Amniotic stem cell (primary cell): ENCODE data around the gene PKMYT1.

Source experiments
- DNase-seq: peaks from one replicate; lab custom pipeline; 2025; lab: John Stamatoyannopoulos, UW

PKMYT1 gene

DNA sequence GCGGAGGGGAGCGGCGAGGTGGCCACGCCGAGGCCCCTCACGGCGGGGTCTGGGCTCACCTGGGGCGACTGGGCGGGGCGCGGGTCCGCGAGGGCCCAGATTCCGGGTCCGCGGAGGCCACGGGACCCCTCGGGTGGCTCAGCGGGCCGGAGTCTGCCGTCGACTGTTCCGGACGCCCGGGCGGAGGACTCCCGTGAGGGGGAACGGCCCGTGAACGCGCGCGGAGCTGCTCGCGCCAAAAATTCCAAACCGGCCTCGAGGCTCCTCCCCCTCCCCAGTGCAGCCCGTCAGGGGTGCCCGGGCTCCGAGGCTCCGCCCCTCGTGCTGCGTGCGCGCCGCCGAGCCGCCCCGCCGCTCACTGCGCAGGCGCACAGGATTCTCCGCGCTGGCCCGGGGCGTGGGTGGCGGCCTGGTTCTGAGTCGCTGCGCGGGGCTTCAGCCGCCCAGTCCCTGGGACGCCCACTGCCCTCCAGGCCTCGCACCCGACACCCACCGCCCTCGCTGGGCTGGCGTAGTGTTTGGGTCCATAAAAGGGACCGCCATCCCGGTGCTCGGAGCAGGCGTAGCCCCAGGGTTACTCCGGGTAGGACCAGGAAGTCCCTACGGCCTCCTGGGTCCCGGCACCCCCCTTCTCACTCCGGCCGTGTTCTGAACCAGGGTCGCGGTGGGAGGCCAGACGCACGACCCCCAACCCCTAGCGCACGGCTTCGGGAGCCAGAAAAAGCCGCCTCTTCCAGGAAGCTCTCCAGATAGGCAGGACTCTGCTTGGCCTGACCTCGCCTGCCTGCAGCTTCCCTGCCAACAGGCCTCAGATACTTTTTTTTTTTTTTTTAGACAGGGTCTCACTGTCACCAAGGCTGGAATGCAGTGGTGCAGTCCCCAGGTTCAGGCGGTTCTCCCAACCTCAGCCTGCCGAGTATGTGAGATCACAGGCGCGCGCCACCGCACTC lies at the start of gene PKMYT1:
TSS of gene PKMYT1 (minus strand) at position 220 of the 950 bp plus-strand sequence. CDS start 789 bp downstream, outside the sequence.
- peak; percentile 80 for DNase-seq

DNA sequence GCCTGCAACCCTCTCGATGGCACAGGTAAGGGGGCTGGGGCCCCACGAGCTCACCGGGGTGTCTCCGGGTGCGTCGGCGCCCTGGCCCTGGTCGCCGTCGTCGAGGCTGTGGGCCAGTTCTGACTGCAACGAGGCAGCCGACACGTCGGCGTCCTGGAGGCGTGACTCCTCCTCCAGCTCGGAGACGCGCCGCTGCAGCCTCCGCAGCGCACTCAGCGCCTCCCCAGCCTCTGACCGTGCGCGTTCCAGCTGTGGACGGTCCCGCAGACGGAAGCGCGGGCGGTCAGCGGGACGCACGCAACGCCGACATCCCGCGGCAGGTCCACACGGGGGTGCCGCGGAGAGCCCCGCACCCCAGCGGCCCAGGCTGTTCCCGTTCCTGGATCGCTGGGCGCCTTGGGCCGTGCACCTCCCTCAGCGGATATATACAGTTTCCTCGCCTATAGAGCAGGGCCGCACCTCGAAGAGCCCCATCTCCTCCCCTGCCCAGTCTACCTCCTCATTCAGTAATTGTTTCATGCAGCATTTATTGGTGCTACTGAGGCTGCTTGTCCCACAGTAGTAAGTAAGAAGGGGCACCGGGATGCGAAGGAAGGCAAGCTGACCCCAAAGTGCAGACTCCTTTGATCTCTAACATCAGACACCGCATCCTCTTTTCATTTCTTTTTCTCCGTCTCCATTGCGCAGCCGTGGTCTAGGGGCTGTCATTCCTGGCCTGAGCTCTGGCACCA lies 49.4 kb upstream of the PKMYT1 start:
- no peak for DNase-seq

DNA sequence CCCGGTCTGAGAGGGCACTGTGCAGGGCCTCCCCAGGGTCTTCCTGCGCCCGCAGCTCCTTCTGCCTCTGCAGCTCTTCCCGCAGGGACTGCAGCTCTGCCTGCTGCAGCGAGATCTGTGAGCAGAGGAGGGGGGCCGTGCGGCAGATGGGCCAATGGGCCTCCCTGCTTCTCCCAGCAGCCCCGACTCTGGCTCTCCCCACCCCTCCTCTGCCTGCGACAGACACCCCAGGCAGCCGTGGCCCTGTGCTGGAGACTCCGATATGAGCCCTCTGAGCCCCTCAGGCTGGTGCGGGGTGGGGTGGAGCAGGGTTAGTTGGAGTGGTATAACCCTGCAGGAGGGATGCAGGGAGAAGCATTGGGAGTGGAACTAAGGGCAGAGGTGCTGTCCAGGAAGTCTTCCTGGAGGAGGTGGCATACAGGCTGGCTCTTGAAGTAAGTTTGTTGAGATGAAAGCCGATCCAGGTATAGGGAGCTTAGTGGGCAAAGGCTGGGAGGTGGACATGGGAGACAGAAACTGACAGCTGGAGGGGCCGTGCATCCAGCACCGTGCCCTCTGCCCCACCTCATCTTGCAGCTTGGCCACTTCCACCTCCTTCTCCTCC lies 48.6 kb upstream of the PKMYT1 start:
- no peak for DNase-seq

DNA sequence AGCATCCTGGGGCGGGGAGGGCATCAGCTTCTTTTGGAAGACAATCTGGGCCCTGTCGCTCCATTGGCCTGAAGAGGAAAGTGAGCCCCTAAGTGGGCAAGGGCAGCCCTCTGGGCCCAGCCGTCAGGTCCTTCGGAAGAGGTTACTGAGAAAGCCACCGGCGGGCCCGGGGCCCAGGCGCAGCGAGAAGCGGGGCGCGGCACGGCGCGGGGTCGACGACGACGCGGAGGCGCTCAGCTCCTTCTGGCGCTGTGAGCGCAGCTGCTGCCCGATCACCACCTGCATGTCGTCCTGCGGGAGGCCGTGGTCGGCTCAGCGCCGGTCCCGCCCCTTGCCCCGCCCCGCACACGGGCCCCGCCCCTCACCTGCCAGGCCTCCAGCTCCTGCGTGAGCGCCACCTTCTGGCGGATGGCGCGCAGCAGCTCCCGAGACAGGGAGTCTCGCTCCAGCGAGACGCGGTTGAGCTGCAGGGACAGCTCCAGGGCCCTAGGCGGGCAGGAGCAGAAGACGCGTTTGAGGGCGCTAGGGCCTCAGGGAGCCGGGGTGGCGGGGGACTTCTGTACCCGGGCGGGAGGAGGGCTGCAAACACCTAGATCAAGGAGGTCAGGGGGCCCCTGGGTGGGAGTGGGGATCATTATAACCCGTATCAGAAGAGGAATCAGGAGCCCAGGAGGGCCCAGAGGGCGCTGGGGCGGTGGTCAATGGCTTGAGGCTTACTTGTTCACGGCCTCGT lies 47.9 kb upstream of the PKMYT1 start:
- DNase-seq, result no peak

DNA sequence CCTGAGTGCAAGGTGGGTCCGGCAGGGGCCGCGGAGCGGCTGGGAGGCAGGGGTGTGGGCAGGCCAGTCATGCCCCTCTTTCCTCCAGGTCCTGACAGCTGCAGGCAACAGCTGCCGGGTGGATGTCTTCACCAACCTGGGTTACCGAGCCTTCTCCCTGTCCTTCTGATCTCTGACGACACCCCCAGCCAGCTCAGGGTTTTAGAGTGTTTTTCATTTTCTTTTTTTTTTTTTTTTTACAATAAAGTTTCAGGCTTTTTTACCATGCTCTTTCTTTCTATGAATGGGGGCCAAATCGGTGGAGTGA lies 47.2 kb upstream of the PKMYT1 start:
- DNase-seq, result no peak

DNA sequence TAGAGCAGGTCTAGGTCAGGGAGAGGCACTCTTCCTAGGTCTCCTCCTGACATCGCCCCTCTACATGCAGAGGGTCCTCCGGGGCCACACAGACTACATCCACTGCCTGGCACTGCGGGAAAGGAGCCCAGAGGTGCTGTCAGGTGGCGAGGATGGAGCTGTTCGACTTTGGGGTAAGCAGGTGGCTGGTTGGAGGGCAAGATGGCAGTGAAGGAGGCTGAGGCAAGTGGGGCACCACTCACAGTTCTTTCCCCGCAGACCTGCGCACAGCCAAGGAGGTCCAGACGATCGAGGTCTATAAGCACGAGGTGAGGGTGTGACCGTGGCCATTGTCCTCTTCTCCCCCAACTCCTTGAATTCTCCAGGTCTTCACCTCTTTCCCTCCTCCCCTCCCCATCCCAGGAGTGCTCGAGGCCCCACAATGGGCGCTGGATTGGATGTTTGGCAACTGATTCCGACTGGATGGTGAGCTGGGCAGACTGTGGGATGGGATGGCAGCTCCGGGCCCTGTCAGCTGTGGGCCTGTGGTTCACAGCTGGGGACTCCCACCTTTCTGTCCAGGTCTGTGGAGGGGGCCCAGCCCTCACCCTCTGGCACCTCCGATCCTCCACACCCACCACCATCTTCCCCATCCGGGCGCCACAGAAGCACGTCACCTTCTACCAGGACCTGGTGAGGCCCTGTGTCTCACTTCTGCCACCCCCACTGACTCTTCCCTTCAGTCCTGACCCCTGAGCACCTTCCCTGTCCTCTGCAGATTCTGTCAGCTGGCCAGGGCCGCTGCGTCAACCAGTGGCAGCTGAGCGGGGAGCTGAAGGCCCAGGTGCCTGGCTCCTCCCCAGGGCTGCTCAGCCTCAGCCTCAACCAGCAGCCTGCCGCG lies 46.6 kb upstream of the PKMYT1 start:
- DNase-seq, result no peak

DNA sequence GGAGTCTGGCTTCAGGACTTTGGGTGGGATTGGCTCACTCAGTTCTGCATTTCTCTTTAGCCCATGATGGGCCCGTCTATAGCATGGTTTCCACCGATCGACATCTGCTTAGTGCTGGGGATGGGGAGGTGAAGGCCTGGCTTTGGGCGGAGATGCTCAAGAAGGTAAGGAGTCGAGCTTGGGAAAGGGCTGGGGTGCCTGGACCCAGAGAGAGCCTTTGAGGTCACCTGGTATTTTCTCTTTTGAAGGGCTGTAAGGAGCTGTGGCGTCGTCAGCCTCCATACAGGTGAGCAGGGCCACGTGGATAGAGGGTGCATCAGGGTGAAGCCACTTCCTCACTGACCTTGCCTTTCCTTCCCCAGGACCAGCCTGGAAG lies 45.7 kb upstream of the PKMYT1 start:
- DNase-seq, result no peak

DNA sequence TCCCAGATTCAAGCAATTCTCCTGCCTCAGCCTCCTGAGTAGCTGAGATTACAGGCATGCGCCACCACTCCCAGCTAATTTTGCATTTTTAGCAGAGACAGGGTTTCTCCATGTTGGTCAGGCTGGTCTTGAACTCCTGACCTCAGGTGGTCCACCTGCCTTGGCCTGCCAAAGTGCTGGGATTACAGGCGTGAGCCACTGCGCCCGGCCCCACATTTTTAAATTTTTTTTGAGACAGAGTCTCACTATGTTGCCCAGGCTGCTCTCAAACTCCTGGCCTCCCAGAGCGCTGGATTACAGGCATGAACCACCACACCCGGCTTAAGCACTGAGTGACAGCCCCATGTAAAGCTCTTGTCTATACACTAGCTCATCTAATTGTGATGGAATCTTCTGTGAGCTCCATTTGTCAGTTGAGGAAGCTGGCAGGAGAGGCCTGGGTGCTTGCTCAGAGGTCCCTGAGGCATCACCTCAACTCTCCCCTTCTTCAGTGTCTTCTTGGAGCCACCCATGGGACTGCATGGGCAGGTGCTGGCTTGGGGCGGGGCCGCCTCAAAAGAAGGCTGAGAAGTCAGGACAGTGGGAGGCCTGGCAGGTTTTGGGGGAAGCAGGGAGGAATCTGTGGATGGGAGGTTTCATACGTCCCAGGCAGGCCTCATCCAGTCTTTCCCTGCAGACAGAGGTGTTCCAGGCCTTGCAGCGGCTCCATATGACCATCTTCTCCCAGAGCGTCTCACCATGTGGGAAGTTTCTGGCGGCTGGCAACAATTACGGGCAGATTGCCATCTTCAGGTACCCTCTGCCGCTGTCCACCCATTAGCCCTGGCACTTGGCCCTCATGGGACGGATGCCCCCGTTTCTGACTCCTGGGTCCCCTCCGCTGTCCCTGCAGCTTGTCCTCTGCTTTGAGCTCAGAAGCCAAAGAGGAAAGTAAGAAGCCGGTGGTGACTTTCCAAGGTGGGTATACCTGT lies 45.1 kb upstream of the PKMYT1 start:
- DNase-seq, result no peak

DNA sequence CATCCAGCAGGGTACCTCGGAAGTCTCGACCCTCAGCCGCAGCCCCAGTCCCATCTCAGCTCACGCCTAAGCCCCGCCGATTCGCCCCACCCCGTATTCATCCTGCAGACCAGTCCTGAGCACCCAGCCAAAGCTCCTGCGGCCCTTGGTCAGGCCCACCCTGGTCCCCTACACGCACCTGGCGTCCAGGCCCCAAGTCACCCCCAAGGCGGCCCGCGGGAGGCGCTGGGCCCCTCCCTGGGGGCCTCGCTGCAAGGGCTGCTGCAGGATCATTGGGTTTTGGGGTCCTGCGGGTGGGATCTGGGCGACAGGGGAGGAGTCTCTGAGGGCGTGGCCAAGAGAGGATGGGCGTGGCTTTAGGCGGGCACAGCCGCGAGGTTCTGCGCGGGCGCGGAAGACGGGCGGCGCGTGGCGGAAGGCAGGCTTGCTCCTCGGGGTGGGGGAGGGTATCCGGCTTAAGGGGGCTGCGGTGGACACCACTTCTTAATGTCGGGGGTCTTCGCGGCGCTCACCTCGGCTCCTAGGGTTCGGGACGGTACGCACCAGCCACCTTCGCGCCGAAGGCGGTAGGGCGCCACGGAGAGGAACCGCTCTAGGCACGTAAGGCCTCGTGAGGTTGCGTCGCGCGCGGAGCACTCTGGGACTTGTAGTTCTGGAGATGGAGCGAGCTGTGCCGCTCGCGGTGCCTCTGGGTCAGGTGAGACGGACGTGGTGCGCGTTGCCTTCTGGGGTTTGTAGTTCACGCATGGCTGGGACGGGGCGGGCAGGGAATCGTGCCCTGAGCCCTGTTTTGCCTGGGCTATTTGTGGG lies 43.6 kb upstream of the PKMYT1 start, which contains the start of the genes HCFC1R1 and THOC6:
TSS of gene HCFC1R1 (minus strand) at position 274 of the 810 bp plus-strand sequence. CDS start at position 273, 1 bp downstream.
TSS of gene THOC6 (plus strand) at position 367 of the 810 bp plus-strand sequence. CDS start at position 659, 292 bp downstream.
- peak; percentile 94 for DNase-seq

DNA sequence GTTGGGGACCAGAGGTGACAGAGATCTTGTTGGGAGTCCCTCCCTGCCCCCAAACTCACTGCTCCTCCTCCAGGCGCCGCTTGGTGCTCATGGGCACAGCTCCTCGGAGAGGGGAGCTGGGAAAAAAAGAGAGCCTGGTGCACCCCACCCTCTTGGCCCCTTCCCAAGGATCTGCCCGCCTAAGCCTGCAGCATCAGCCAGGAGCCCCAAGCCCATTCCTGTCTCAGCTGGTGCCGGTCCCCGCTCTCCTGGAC lies 43.1 kb upstream of the PKMYT1 start:
- peak; percentile 35 for DNase-seq

DNA sequence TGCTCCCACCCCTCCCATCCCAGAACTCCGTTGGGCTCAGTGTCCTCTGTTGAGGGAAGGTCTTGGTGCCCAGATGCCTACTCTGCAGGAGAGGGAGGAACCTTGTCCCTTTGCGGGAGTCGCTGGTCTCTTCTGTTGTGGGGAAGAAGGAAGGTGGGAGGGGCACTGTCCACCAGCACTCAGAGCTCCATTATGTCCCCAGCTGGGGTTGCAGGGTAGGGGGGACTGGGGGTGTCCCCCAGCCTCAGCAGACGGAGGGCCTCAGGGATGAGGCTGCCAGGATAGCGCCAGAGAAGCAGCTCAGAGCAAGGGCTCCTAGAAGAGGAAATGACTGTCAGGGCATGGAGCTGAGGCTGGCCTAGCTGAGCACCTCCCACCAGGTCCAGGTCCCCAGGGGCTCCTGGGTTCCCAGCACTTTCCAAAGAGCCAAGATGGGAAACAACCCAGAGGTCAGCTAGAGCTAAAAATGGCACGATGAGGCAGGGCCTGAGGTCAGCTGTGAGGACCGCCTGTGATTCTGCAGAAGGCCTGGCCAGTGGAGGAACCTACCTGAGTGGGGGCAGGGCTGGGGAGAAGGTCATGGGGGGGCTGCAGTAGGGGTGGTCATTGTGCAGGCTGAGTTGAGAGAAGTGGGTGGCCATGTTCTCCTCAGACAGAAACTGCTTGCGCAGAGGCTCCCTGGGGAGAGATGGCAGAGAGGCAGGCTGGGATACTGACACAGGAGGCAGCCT lies 42.6 kb upstream of the PKMYT1 start:
- DNase-seq, result no peak

DNA sequence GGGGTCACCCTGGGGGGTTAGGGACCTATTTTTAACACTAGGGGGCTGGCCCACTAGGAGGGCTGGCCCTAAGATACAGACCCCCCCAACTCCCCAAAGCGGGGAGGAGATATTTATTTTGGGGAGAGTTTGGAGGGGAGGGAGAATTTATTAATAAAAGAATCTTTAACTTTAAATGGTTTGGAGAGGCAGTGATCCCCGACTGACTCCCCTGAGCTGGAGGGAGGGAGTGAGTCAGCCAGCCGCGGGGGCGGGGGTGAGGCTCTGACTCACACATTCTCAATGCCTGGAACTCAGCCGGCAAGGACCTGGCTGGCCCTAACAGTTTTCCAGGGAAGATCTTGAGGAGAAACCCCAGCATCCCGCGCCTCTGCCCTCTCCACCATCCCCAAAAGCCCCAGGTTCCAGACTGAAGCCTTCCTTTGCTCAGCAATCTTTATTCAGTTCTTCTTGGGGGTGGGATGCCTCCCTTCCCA lies 42.0 kb upstream of the PKMYT1 start:
- peak; percentile 87 for DNase-seq

DNA sequence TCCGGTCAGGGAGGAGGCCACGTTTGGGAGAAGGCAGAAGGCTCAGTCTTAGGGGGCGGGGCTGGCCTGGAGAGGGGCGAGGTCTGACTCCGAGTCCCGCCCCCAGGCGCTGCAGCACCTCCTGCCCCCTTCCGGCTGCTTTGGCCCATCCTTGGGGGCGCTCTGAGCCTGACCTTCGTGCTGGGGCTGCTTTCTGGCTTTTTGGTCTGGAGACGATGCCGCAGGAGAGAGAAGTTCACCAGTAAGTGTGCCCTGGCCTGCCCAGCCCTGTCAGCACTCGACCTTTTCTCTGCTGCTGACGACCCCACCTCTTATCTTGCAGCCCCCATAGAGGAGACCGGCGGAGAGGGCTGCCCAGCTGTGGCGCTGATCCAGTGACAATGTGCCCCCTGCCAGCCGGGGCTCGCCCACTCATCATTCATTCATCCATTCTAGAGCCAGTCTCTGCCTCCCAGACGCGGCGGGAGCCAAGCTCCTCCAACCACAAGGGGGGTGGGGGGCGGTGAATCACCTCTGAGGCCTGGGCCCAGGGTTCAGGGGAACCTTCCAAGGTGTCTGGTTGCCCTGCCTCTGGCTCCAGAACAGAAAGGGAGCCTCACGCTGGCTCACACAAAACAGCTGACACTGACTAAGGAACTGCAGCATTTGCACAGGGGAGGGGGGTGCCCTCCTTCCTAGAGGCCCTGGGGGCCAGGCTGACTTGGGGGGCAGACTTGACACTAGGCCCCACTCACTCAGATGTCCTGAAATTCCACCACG lies 41.4 kb upstream of the PKMYT1 start:
- DNase-seq, result peak; percentile 83

DNA sequence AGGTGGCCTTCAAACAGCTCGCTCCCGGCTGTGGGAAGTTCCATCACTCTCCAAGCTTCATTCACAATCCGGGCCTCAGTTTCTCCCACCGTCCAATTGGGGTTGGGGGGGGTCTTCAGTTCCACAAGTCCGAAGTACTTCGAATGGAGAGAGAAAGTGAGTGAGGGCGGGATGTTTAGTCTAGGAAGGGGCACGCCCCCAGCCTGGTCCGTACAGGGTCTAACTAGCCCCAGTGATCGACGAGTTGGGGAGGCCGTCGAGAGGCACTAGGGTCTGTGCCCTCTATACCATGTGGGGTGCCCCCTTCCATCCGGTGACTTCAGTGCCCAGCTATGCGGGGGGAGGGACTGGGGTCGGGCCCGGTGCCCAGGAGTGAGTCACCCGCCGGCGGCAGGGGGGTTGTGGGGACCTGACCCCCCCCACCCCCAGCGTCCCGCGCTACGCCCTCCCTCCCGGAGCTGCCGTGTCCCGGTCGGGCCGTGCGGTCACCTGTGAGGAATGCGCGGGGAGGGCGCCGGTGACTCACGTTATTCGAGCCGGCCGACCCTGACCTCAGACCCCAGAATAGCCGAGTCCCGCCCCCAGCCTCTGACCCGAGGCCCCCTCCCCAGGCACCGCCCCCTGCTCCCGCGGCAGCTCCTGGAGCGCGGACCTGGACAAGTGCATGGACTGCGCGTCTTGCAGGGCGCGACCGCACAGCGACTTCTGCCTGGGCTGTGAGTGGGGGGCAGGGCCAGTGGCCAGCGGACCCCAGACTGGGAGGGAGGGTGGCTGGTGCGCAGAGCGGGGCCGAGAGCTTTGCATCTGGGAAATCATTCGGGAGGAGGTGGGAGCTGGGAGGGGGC lies 40.6 kb upstream of the PKMYT1 start:
- DNase-seq, result peak; percentile 47

DNA sequence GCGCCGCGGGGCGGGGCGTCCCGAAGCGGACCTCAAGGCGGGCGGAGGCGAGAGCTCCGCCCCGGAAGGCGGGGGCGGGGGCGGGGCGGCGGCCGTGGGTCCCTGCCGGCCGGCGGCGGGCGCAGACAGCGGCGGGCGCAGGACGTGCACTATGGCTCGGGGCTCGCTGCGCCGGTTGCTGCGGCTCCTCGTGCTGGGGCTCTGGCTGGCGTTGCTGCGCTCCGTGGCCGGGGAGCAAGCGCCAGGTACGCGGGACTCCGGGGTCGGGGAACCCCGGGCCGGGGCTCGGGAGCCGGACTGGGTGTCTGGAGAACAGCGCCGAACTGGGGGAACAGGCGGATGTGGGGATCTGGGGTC lies 40.0 kb upstream of the PKMYT1 start, which contains the start of gene TNFRSF12A:
TSS of gene TNFRSF12A (plus strand) at position 122 of the 357 bp plus-strand sequence. CDS start at position 152, 30 bp downstream.
- DNase-seq, result peak; percentile 56

DNA sequence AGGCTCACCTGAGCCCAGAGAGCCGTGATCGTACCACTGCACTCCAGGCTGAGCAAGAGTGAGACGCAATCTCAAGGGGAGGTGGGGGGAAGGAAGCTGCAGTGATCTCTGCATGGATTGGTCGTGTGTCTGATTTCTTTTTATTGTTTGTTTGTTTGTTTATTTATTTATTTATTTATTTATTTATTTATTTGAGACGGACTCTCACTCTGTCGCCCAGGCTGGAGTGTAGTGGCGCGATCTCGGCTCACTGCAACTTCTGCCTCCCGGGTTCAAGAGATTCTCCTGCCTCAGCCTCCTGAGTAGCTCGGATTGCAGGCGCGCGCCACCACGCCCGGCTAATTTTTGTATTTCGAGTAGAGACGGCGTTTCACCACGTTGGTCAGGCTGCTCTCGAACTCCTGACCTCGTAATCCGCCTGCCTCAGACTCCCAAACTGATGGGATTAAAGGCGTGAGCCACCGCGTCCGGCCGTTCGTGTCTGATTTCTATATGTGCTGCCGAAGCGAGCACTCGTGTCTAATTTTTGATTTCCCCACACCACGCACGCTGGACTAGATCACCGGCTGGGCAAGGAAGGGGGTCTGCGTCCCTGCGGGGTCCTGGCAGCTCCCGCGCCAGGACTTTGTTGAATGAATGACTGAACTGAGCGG lies 39.5 kb upstream of the PKMYT1 start:
- DNase-seq, result no peak
